Trophoblast cell (in vitro differentiated cells and primary cell): Measurements from ENCODE around the gene RGL2.

Experiments used
- DNase-seq, 2 donors: peaks; one replicate each; pipeline ENCODE4 v3.0.0-alpha.2; 2016
- H2AFZ ChIP-seq: 2 replicates; pipeline ENCODE4 v1.6.1; 2013; ENCODE audit warnings: low read length, moderate library complexity, mild to moderate bottlenecking; ENCODE audit not compliant: insufficient read depth, poor library complexity
- H2AK5ac ChIP-seq: 2 replicates; pipeline ENCODE4 v1.6.1; 2013; ENCODE audit warnings: mild to moderate bottlenecking, low read length
- H2BK120ac ChIP-seq: 2 replicates; pipeline ENCODE4 v1.6.1; 2013; ENCODE audit warnings: low read length, mild to moderate bottlenecking, moderate library complexity; ENCODE audit not compliant: insufficient read depth, poor library complexity
- H2BK12ac ChIP-seq: 2 replicates; pipeline ENCODE4 v1.6.1; 2013; ENCODE audit warnings: mild to moderate bottlenecking, low read length, moderate library complexity
- H2BK5ac ChIP-seq: 2 replicates; pipeline ENCODE4 v1.6.1; 2013; ENCODE audit warnings: low read length, low read depth, moderate library complexity, mild to moderate bottlenecking; ENCODE audit not compliant: poor library complexity
- H3K14ac ChIP-seq: 2 replicates; pipeline ENCODE4 v1.6.1; 2013; ENCODE audit warnings: mild to moderate bottlenecking, low read length
- H3K18ac ChIP-seq: 2 replicates; pipeline ENCODE4 v1.6.1; 2013; ENCODE audit warnings: mild to moderate bottlenecking, low read length
- H3K23ac ChIP-seq: 2 replicates; pipeline ENCODE4 v1.6.1; 2013; ENCODE audit warnings: low read length
- H3K27ac ChIP-seq: 2 replicates; pipeline ENCODE4 v1.5.1; 2013; ENCODE audit warnings: low read depth, mild to moderate bottlenecking, inconsistent platforms, low read length, moderate library complexity
- H3K27me3 ChIP-seq: 2 replicates; pipeline ENCODE4 v1.6.1; 2013; ENCODE audit warnings: inconsistent platforms, mild to moderate bottlenecking, low read length, moderate library complexity; ENCODE audit not compliant: insufficient read depth
- H3K36me3 ChIP-seq, 2 experiments: 1 replicate in 1 of 2; 2 replicates in 1 of 2; pipeline ENCODE4 v1.6.1; 2013; ENCODE audit warnings: low read length in 2 of 2, mild to moderate bottlenecking in 2 of 2, moderate library complexity in 1 of 2; ENCODE audit not compliant: insufficient read depth in 2 of 2, control insufficient read depth in 1 of 2
- H3K4ac ChIP-seq: 2 replicates; pipeline ENCODE4 v1.6.1; 2013; ENCODE audit warnings: low read depth, mild to moderate bottlenecking, low read length, moderate library complexity
- H3K4me1 ChIP-seq, 2 experiments: 1 replicate in 1 of 2; 2 replicates in 1 of 2; pipeline ENCODE4 v1.6.1; 2013; ENCODE audit warnings: low read length in 2 of 2, mild to moderate bottlenecking in 2 of 2, moderate library complexity in 1 of 2; ENCODE audit not compliant: insufficient read depth in 2 of 2, control insufficient read depth in 1 of 2
- H3K4me2 ChIP-seq: 2 replicates; pipeline ENCODE4 v1.6.1; 2013; ENCODE audit warnings: inconsistent platforms, mild to moderate bottlenecking, low read length, moderate library complexity
- H3K4me3 ChIP-seq: 2 replicates; pipeline ENCODE4 v1.5.1; 2013; ENCODE audit warnings: mild to moderate bottlenecking, low read depth, low read length, inconsistent platforms
- H3K79me1 ChIP-seq: one replicate; pipeline ENCODE4 v1.6.1; 2013; ENCODE audit warnings: low read length
- H3K79me2 ChIP-seq: 2 replicates; pipeline ENCODE4 v1.6.1; 2013; ENCODE audit warnings: low read length, mild to moderate bottlenecking; ENCODE audit not compliant: control insufficient read depth, insufficient read depth, poor library complexity
- H3K9ac ChIP-seq: 2 replicates; pipeline ENCODE4 v1.6.1; 2013; ENCODE audit warnings: mild to moderate bottlenecking, low read length
- H3K9me3 ChIP-seq: 2 replicates; pipeline ENCODE4 v1.6.1; 2013; ENCODE audit warnings: low read depth, mild to moderate bottlenecking, control low read depth, inconsistent platforms, low read length; ENCODE audit not compliant: insufficient read depth
- H4K12ac ChIP-seq: 2 replicates; pipeline ENCODE4 v1.6.1; 2013; ENCODE audit warnings: low read depth, mild to moderate bottlenecking, low read length, moderate library complexity
- H4K8ac ChIP-seq: 2 replicates; pipeline ENCODE4 v1.6.1; 2013; ENCODE audit warnings: low read depth, mild to moderate bottlenecking, low read length, moderate library complexity
- H4K91ac ChIP-seq: one replicate; pipeline ENCODE4 v1.6.1; 2013; ENCODE audit warnings: low read depth, mild to moderate bottlenecking, low read length, moderate library complexity
- WGBS: extraction: QIAGEN DNeasy Blood & Tissue Kit; methylation state at CpG from one replicate; pipeline ENCODE4 v1.1.7; 2013; ENCODE audit warnings: missing lambda C conversion rate; ENCODE audit not compliant: insufficient read length, insufficient coverage; ENCODE audit errors: extremely low coverage; 5-methylcytosine and 5-hydroxymethylcytosine counted together

Gene RGL2

GRCh38 chr6:33324125-33324524 is 25.4 kb upstream of the RGL2 start:
- Histone ChIP-seq H3K9ac (no peak overlapping the region), H3K27ac (no peak overlapping the region), H3K23ac (no peak overlapping the region), H3K18ac (no peak overlapping the region), H3K9me3 (peaks cover 1% of the 10 kb centered on the region), H3K79me2 (peaks cover 8% of the 10 kb centered on the region), H3K36me3 (peaks cover 21 to 23% of the 10 kb centered on the region in 2 experiments), H3K4ac (no peak overlapping the region), H4K91ac (no peak overlapping the region), H3K14ac (no peak overlapping the region), H2BK120ac (no peak overlapping the region), H2BK5ac (no peak overlapping the region), H4K12ac (no peak overlapping the region), H3K27me3 (no peaks in the 10 kb centered on the region), H2AFZ (no peak overlapping the region), H3K79me1 (peaks cover 8% of the 10 kb centered on the region), H3K4me1 (peaks cover 17 to 19% of the 10 kb centered on the region in 2 experiments), H3K4me3 (no peak overlapping the region), H4K8ac (no peak overlapping the region), H2BK12ac (no peak overlapping the region), H3K4me2 (peak overlapping the region; percentile 80), H2AK5ac (no peak overlapping the region)
- no peak for DNase-seq
- WGBS, result no CpG with 5 or more reads among the region's 7 CpGs

- Histone ChIP-seq H3K9ac (no peak overlapping the region), H3K18ac (no peak overlapping the region), H2AFZ (peak overlapping the region; percentile 40), H3K36me3 (peaks cover 25 to 28% of the 10 kb centered on the region in 2 experiments), H3K4ac (no peak overlapping the region), H2BK120ac (no peak overlapping the region), H3K79me2 (peaks cover 8% of the 10 kb centered on the region), H4K91ac (no peak overlapping the region), H3K23ac (no peak overlapping the region), H3K27me3 (no peaks in the 10 kb centered on the region), H2BK12ac (no peak overlapping the region), H3K9me3 (no peaks in the 10 kb centered on the region), H4K8ac (no peak overlapping the region), H3K4me2 (peak overlapping the region; percentile 80), H2AK5ac (no peak overlapping the region), H3K4me1 (peaks cover 20 to 23% of the 10 kb centered on the region in 2 experiments), H4K12ac (no peak overlapping the region), H2BK5ac (no peak overlapping the region), H3K14ac (no peak overlapping the region), H3K79me1 (peaks cover 8% of the 10 kb centered on the region), H3K27ac (no peak overlapping the region), H3K4me3 (no peak overlapping the region)
- DNase-seq, result no peak
- WGBS, result no CpG with 5 or more reads among the region's 12 CpGs
Observed at GRCh38 chr6:33323623-33323948, 24.8 kb upstream of the RGL2 start.

DNA sequence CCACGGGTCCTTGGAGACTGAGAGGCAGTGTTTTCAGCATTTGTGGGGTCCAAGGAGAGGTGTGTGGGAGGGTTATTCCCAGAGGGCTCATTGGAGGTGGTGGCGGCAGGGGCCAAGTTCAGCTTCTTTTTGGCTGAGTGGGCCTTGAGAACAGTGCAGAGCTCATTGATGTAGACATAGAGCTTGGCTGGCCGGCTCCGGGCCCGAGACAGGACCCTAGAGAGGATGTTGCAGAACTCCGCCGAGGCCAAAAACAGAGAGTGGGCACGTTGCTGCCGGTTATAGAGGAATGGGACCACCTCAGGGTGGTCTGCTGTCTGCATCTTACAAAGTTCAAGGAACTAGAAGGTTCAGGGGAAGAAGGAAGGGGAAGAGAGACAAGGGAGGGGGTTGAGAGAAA is 22.5 kb upstream of the RGL2 start:
- H3K4me3 ChIP-seq, result no peak overlapping the region
- no peak overlapping the region for H3K23ac ChIP-seq
- no peak overlapping the region for H2BK120ac ChIP-seq
- H4K91ac ChIP-seq, result no peak overlapping the region
- H3K9ac ChIP-seq, result no peak overlapping the region
- peaks cover 10% of the 10 kb centered on the region for H3K79me2 ChIP-seq
- H2AK5ac ChIP-seq, result no peak overlapping the region
- no peak overlapping the region for H4K12ac ChIP-seq
- H3K4me1 ChIP-seq, result peaks cover 20 to 27% of the 10 kb centered on the region in 2 experiments
- no peak overlapping the region for H2AFZ ChIP-seq
- no peak overlapping the region for H2BK12ac ChIP-seq
- peaks cover 11% of the 10 kb centered on the region for H3K79me1 ChIP-seq
- no peak overlapping the region for H2BK5ac ChIP-seq
- no peak overlapping the region for H3K4me2 ChIP-seq
- no peak overlapping the region for H3K14ac ChIP-seq
- no peak for DNase-seq
- peaks cover 30 to 33% of the 10 kb centered on the region in 2 experiments for H3K36me3 ChIP-seq
- no peak overlapping the region for H3K4ac ChIP-seq
- H4K8ac ChIP-seq, result no peak overlapping the region
- H3K27me3 ChIP-seq, result no peaks in the 10 kb centered on the region
- H3K18ac ChIP-seq, result no peak overlapping the region
- WGBS, result no CpG with 5 or more reads among the region's 9 CpGs
- no peaks in the 10 kb centered on the region for H3K9me3 ChIP-seq
- no peak overlapping the region for H3K27ac ChIP-seq

- H3K4me2 ChIP-seq, result peak overlapping the region; percentile 14
- no peaks in the 10 kb centered on the region for H3K27me3 ChIP-seq
- H3K79me2 ChIP-seq, result peaks cover 10% of the 10 kb centered on the region
- no peak overlapping the region for H4K12ac ChIP-seq
- no peak overlapping the region for H3K23ac ChIP-seq
- peaks cover 35 to 38% of the 10 kb centered on the region in 2 experiments for H3K36me3 ChIP-seq
- peaks cover 11% of the 10 kb centered on the region for H3K79me1 ChIP-seq
- no peak overlapping the region for H2AFZ ChIP-seq
- no peak overlapping the region for H3K14ac ChIP-seq
- peak overlapping the region; percentile 5 for H2BK120ac ChIP-seq
- peak; percentile 85 to 93 for DNase-seq
- WGBS, result no CpG with 5 or more reads among the region's 32 CpGs
- H3K18ac ChIP-seq, result peak overlapping the region; percentile 20
- H3K4me3 ChIP-seq, result no peak overlapping the region
- peak overlapping the region; percentile 12 for H3K4ac ChIP-seq
- peak overlapping the region; percentile 43 for H3K27ac ChIP-seq
- peak overlapping the region; percentile 48 for H4K91ac ChIP-seq
- no peak overlapping the region for H2BK12ac ChIP-seq
- H4K8ac ChIP-seq, result no peak overlapping the region
- H3K9me3 ChIP-seq, result no peaks in the 10 kb centered on the region
- H2BK5ac ChIP-seq, result no peak overlapping the region
- H2AK5ac ChIP-seq, result no peak overlapping the region
- H3K9ac ChIP-seq, result no peak overlapping the region
- H3K4me1 ChIP-seq, result peaks cover 20 to 27% of the 10 kb centered on the region in 2 experiments
Observed at GRCh38 chr6:33320315-33321181, 21.8 kb upstream of the RGL2 start.
